ENCODE results near the gene SAMHD1. TPM values are rescaled to one million over a fixed set of nuclear protein-coding genes. Genes with fewer than 3 reads are reported as not detected.
"Not testable (repeated sequence)": the region's sequence is repeated elsewhere in the genome, so short reads cannot be mapped to it uniquely, and the experiment has no call there.

Gene SAMHD1
- total RNA-seq, 4 donors from 2014 or later, result 348 to 854 (median 449) TPM

GRCh38 chr20:36974660-36975059 lies 23.2 kb upstream of the SAMHD1 start:
- TF ChIP-seq POLR2A (IDR thresholded peaks at IDR 0.05) (no peak), POLR2AphosphoS5 (IDR thresholded peaks at IDR 0.05) (no peak), EP300 (IDR thresholded peaks at IDR 0.05) (no peak), CTCF (IDR thresholded peaks at IDR 0.05) (no peak)
- no peaks in the 10 kb centered on the region for H3K27me3 ChIP-seq
- H3K9me3 ChIP-seq, result no peaks in the 10 kb centered on the region
- ATAC-seq, result no peak
- H3K4me3 ChIP-seq, result no peak overlapping the region
- H3K4me1 ChIP-seq, result no peaks in the 10 kb centered on the region
- H3K36me3 ChIP-seq, result no peaks in the 10 kb centered on the region
- H3K27ac ChIP-seq, result no peak overlapping the region
- 88 to 89% methylated on average over 2 to 3 of the region's 3 CpGs for WGBS, 2 donors (ENCODE audit: low coverage in 1 of 2)

GRCh38 chr20:36971103-36971502 lies 19.6 kb upstream of the SAMHD1 start:
- Histone ChIP-seq H3K36me3 (no peaks in the 10 kb centered on the region), H3K4me1 (no peaks in the 10 kb centered on the region), H3K27me3 (no peaks in the 10 kb centered on the region), H3K9me3 (no peaks in the 10 kb centered on the region), H3K27ac (no peak overlapping the region), H3K4me3 (no peak overlapping the region)
- no peak for ATAC-seq
- 67 to 82% methylated on average over 1 of the region's 1 CpG for WGBS, 2 donors (ENCODE audit: low coverage in 1 of 2)
- TF ChIP-seq POLR2A (IDR thresholded peaks at IDR 0.05) (no peak), POLR2AphosphoS5 (IDR thresholded peaks at IDR 0.05) (no peak), CTCF (IDR thresholded peaks at IDR 0.05) (no peak), EP300 (IDR thresholded peaks at IDR 0.05) (no peak)

- Histone ChIP-seq H3K36me3 (no peaks in the 10 kb centered on the region), H3K4me3 (no peak overlapping the region), H3K9me3 (no peaks in the 10 kb centered on the region), H3K27ac (peak overlapping the region in 1 of 4 donors; percentile 55), H3K27me3 (no peaks in the 10 kb centered on the region), H3K4me1 (no peaks in the 10 kb centered on the region)
- TF ChIP-seq CTCF (IDR thresholded peaks at IDR 0.05) (no peak), POLR2AphosphoS5 (IDR thresholded peaks at IDR 0.05) (no peak), EP300 (IDR thresholded peaks at IDR 0.05) (no peak), POLR2A (IDR thresholded peaks at IDR 0.05) (no peak)
- 69 to 100% methylated on average over 4 to 10 of the region's 10 CpGs for WGBS, 2 donors (ENCODE audit: low coverage in 1 of 2)
- ATAC-seq, result no peak
These were observed 18.1 kb upstream of the SAMHD1 start for GRCh38 chr20:36969478-36970186.

- WGBS, 2 donors (ENCODE audit: low coverage in 1 of 2), result 80 to 85% methylated on average over 1 to 4 of the region's 4 CpGs
- H3K27me3 ChIP-seq, result no peaks in the 10 kb centered on the region
- H3K4me1 ChIP-seq, result no peaks in the 10 kb centered on the region
- peak overlapping the region in 1 of 4 donors; percentile 55 for H3K27ac ChIP-seq
- no peak for TF ChIP-seq CTCF (IDR thresholded peaks at IDR 0.05)
- TF ChIP-seq POLR2AphosphoS5 (IDR thresholded peaks at IDR 0.05), result no peak
- TF ChIP-seq POLR2A (IDR thresholded peaks at IDR 0.05), result no peak
- no peak for TF ChIP-seq EP300 (IDR thresholded peaks at IDR 0.05)
- H3K36me3 ChIP-seq, result no peaks in the 10 kb centered on the region
- ATAC-seq, result no peak
- H3K9me3 ChIP-seq, result no peaks in the 10 kb centered on the region
- H3K4me3 ChIP-seq, result no peak overlapping the region
These were observed 17.5 kb upstream of the SAMHD1 start for GRCh38 chr20:36969051-36969450.

- Histone ChIP-seq H3K4me3 (no peak overlapping the region), H3K27me3 (no peaks in the 10 kb centered on the region), H3K4me1 (no peaks in the 10 kb centered on the region), H3K36me3 (no peaks in the 10 kb centered on the region), H3K9me3 (no peaks in the 10 kb centered on the region), H3K27ac (no peak overlapping the region)
- no peak for ATAC-seq
- 91 to 100% methylated on average over 4 to 5 of the region's 5 CpGs for WGBS, 2 donors (ENCODE audit: low coverage in 1 of 2)
- TF ChIP-seq CTCF (IDR thresholded peaks at IDR 0.05) (no peak), POLR2A (IDR thresholded peaks at IDR 0.05) (no peak)
These were observed 16.1 kb upstream of the SAMHD1 start for GRCh38 chr20:36967636-36968035.

GRCh38 chr20:36966965-36967364 lies 15.5 kb upstream of the SAMHD1 start:
- not testable (repeated sequence) for H3K4me3 ChIP-seq, H3K4me1 ChIP-seq, H3K27me3 ChIP-seq, H3K9me3 ChIP-seq, H3K36me3 ChIP-seq, ATAC-seq, H3K27ac ChIP-seq
- 91 to 100% methylated on average over 2 to 3 of the region's 3 CpGs for WGBS, 2 donors (ENCODE audit: low coverage in 1 of 2)

- H3K4me3 ChIP-seq, H3K9me3 ChIP-seq, ATAC-seq, H3K27ac ChIP-seq, H3K36me3 ChIP-seq, H3K27me3 ChIP-seq, H3K4me1 ChIP-seq: not testable (repeated sequence)
- 76 to 81% methylated on average over 5 to 9 of the region's 9 CpGs for WGBS, 2 donors (ENCODE audit: low coverage in 1 of 2)
These were observed 10.9 kb upstream of the SAMHD1 start for GRCh38 chr20:36962354-36962941.
